Vagina (tissue), 2 donors: ENCODE results near the gene ERLIN1.

Source experiments
- CTCF ChIP-seq, 3 experiments: fragments of 450-650 bp in 2 of 3; fragments of 200-600 bp in 1 of 3; sonication (generic) in 1 of 3; IDR thresholded peaks; one replicate each; pipeline ENCODE4 v1.5.1; 2017 to 2019; ENCODE audit warnings: antibody characterized with exemption in 3 of 3, mild to moderate bottlenecking in 2 of 3, moderate library complexity in 2 of 3
- POLR2A ChIP-seq, 2 donors: fragments of 450-650 bp; IDR thresholded peaks; one replicate each; pipeline ENCODE4 v1.6.1; 2017; ENCODE audit warnings: antibody characterized with exemption in 2 of 2, mild to moderate bottlenecking in 2 of 2, moderate library complexity in 2 of 2

DNA sequence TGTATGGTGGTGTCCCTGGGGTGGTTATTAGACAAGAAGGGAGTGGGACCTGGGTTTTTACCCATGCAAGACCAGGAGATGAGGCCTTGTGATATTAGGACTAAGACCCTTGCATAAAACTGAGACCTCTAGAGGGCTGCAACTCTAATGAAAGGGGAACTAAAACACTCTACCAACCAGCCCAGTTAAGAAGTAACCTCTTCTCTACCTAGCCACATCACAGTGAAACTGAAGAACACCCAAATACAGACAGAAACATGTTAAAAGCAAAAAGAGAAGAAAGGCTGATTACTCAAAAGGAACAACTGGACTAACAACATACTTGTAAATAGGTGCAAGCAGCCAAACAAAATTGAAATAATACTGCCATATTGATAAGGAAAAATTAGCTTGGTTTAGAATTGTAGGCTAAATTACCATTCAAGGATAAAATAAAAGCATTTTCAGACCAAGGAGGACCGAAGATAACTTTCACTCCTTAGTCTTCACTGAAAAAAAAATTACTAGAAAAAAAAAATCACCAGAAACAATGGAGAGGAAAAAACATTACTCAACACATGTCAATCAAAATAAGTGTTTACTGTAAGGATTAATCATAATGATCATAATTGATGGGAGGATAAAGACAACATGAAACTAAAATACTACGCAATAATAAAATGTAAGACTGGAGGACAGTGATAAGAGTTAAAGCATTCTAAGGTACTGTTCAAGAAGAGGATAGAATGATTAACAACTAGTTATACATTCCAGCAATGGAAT, 27.6 kb downstream of the ERLIN1 start:
- TF ChIP-seq CTCF (IDR thresholded peaks at IDR 0.05) (no peak), POLR2A (IDR thresholded peaks at IDR 0.05) (no peak)
